Measurements from ENCODE around the gene RPAIN.

RPAIN gene

GRCh38 chr17:5439446-5439764 lies 19.4 kb downstream of the RPAIN start:
- H3K27ac ChIP-seq: peak overlapping the region; percentile 80
- TF ChIP-seq CTCF (conservative IDR thresholded peaks at IDR 0.05): no peak; the same call in 1 of the 2 replicates

GRCh38 chr17:5443728-5444127 lies 23.7 kb downstream of the RPAIN start:
- H3K27ac ChIP-seq: no peak overlapping the region
- no peak for TF ChIP-seq CTCF (conservative IDR thresholded peaks at IDR 0.05)

GRCh38 chr17:5444209-5444608 lies 24.2 kb downstream of the RPAIN start:
- TF ChIP-seq CTCF (conservative IDR thresholded peaks at IDR 0.05): no peak
- no peak overlapping the region for H3K27ac ChIP-seq

GRCh38 chr17:5446786-5447185 lies 26.8 kb downstream of the RPAIN start:
- TF ChIP-seq CTCF (conservative IDR thresholded peaks at IDR 0.05): no peak
- no peak overlapping the region for H3K27ac ChIP-seq

GRCh38 chr17:5464717-5465507 lies 44.9 kb downstream of the RPAIN start:
- TF ChIP-seq CTCF (conservative IDR thresholded peaks at IDR 0.05): no peak
- no peak overlapping the region for H3K27ac ChIP-seq

GRCh38 chr17:5466295-5466694 lies 46.3 kb downstream of the RPAIN start:
- TF ChIP-seq CTCF (conservative IDR thresholded peaks at IDR 0.05): no peak
- H3K27ac ChIP-seq: peak overlapping the region; percentile 75; the same call in 1 of the 2 replicates

- no peak for TF ChIP-seq CTCF (conservative IDR thresholded peaks at IDR 0.05)
- H3K27ac ChIP-seq: peak overlapping the region; percentile 75; the same call in 1 of the 2 replicates
Measured at GRCh38 chr17:5467416-5467815, 47.4 kb downstream of the RPAIN start.
